Measurements from ENCODE around the gene DPYD. TPM values are rescaled to one million over a fixed set of nuclear protein-coding genes. Genes with fewer than 3 reads are reported as not detected.

DPYD gene
- total RNA-seq, 1 experiment from 2014 or later, result 0.46 TPM

- no peak for TF ChIP-seq ZNF263 (CRISPR knock-in tag; IDR thresholded peaks at IDR 0.05; ENCODE audit: low read depth)
- TF ChIP-seq TCF7 (CRISPR knock-in tag; IDR thresholded peaks at IDR 0.05; ENCODE audit: low read depth), result no peak
Observed at GRCh38 chr1:97074771-97075170, 846.1 kb downstream of the DPYD start (continued).

GRCh38 chr1:97073936-97074335, 846.9 kb downstream of the DPYD start:
- Mint-ChIP-seq H3K4me1 (peaks cover under 1% of the 10 kb centered on the region; the same call in 1 of the 2 replicates), H3K27ac (no peak overlapping the region), H3K27me3 (ENCODE audit: low read depth) (no peaks in the 10 kb centered on the region), H3K9me3 (no peaks in the 10 kb centered on the region), H3K4me3 (no peak overlapping the region), H3K36me3 (no peaks in the 10 kb centered on the region)
- ChIA-PET CTCF (no interaction called here), POLR2A (no interaction called here)
- TF ChIP-seq ZNF138 (CRISPR knock-in tag; conservative IDR thresholded peaks at IDR 0.05), result no peak
- no peak for TF ChIP-seq GTF2I (CRISPR knock-in tag; conservative IDR thresholded peaks at IDR 0.05)
- TF ChIP-seq ARID4B (CRISPR knock-in tag; IDR thresholded peaks at IDR 0.05; ENCODE audit: borderline replicate concordance), result no peak
- no peak for TF ChIP-seq ATF1 (CRISPR knock-in tag; IDR thresholded peaks at IDR 0.05)
- TF ChIP-seq, protein P1, sequence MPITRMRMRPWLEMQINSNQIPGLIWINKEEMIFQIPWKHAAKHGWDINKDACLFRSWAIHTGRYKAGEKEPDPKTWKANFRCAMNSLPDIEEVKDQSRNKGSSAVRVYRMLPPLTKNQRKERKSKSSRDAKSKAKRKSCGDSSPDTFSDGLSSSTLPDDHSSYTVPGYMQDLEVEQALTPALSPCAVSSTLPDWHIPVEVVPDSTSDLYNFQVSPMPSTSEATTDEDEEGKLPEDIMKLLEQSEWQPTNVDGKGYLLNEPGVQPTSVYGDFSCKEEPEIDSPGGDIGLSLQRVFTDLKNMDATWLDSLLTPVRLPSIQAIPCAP (CRISPR knock-in tag; IDR thresholded peaks at IDR 0.05), result no peak
- no peak for TF ChIP-seq MLX (CRISPR knock-in tag; IDR thresholded peaks at IDR 0.05)
- no peak for TF ChIP-seq NR3C1 (CRISPR knock-in tag; conservative IDR thresholded peaks at IDR 0.05; ENCODE audit: low read depth)
- TF ChIP-seq ETV6 (CRISPR knock-in tag; IDR thresholded peaks at IDR 0.05), result no peak
- no peak for TF ChIP-seq USF2 (CRISPR knock-in tag; IDR thresholded peaks at IDR 0.05)
- no peak for TF ChIP-seq NR2C2 (CRISPR knock-in tag; IDR thresholded peaks at IDR 0.05)
- TF ChIP-seq ZNF512 (CRISPR knock-in tag; IDR thresholded peaks at IDR 0.05; ENCODE audit: borderline replicate concordance), result no peak
- TF ChIP-seq JAZF1 (CRISPR knock-in tag; IDR thresholded peaks at IDR 0.05), result no peak
- TF ChIP-seq HMGA2 (CRISPR knock-in tag; IDR thresholded peaks at IDR 0.05), result no peak
- no peak for TF ChIP-seq E2F5 (CRISPR knock-in tag; IDR thresholded peaks at IDR 0.05)
- no peak for TF ChIP-seq CBFB (CRISPR knock-in tag; IDR thresholded peaks at IDR 0.05; ENCODE audit: low read depth)
- no peak for TF ChIP-seq ZNF396 (CRISPR knock-in tag; IDR thresholded peaks at IDR 0.05; ENCODE audit: borderline replicate concordance)
- DNase-seq (ENCODE audit: low spot score) (no peak), ATAC-seq (no peak)

Data from WTC11 (cell line).